OCI-LY7 (cell line): ENCODE measurements around the gene NLGN1. TPM values are rescaled to one million over a fixed set of nuclear protein-coding genes. Genes with fewer than 3 reads are reported as not detected.

Experiments
- BruUV-seq: library from RNA; stranded (reverse); fragments of 400-500 nt; replicated peaks from 2 replicates; lab custom pipeline; 2021; lab: Mats Ljungman, UMichigan
- CTCF ChIA-PET: fragments of 300-600 bp; sonication (Branson Sonifier 250); formaldehyde crosslinking; loops from one replicate; lab custom pipeline; 2022; ENCODE audit warnings: antibody characterized with exemption; ENCODE audit not compliant: unreplicated experiment; lab: Charles Lee
- POLR2A ChIA-PET: fragments of 300-600 bp; sonication (Branson Sonifier 250); formaldehyde crosslinking; loops from one replicate; lab custom pipeline; 2022; ENCODE audit warnings: antibody characterized with exemption; lab: Charles Lee
- DNase-seq: peaks from one replicate; pipeline ENCODE4 v3.0.0-alpha.2; 2015; ENCODE audit warnings: low spot score
- H2AFZ ChIP-seq: fragments of 200-600 bp; sonication (generic), shearing (Covaris generic); 2 replicates; pipeline ENCODE4 v1.6.1; 2014; ENCODE audit warnings: mild to moderate bottlenecking, antibody characterized with exemption, low read length, moderate library complexity
- H3K27ac ChIP-seq: fragments of 200-600 bp; sonication (generic); 2 replicates; pipeline ENCODE4 v1.5.1; 2014; ENCODE audit warnings: mixed run types, low read depth, mild to moderate bottlenecking, moderate library complexity, low read length, inconsistent platforms; ENCODE audit not compliant: poor library complexity, severe bottlenecking
- H3K36me3 ChIP-seq: fragments of 200-600 bp; sonication (generic); 2 replicates; pipeline ENCODE4 v1.6.1; 2014; ENCODE audit warnings: mild to moderate bottlenecking, antibody characterized with exemption, low read length, moderate library complexity, mixed read lengths; ENCODE audit not compliant: insufficient read depth
- H3K4me1 ChIP-seq: fragments of 200-600 bp; sonication (generic); 2 replicates; pipeline ENCODE4 v1.5.1; 2014; ENCODE audit warnings: mild to moderate bottlenecking, low read length; ENCODE audit not compliant: insufficient read depth, poor library complexity, severe bottlenecking
- H3K4me2 ChIP-seq: fragments of 200-600 bp; sonication (generic); 2 replicates; pipeline ENCODE4 v1.6.1; 2014; ENCODE audit warnings: mild to moderate bottlenecking, low read length
- H3K4me3 ChIP-seq: fragments of 200-600 bp; sonication (generic); 2 replicates; pipeline ENCODE4 v1.5.1; 2014; ENCODE audit warnings: mild to moderate bottlenecking, low read depth, low read length; ENCODE audit not compliant: poor library complexity, severe bottlenecking
- H3K79me2 ChIP-seq: fragments of 200-600 bp; sonication (generic); 2 replicates; pipeline ENCODE4 v1.6.1; 2016; ENCODE audit warnings: low read depth, mild to moderate bottlenecking, low read length, moderate library complexity, mixed read lengths; ENCODE audit not compliant: insufficient read depth
- H3K9me2 ChIP-seq: fragments of 200-600 bp; sonication (generic); 2 replicates; pipeline ENCODE4 v1.6.1; 2016; ENCODE audit warnings: mild to moderate bottlenecking, low read length, mixed read lengths; ENCODE audit not compliant: insufficient read depth
- H3K9me3 ChIP-seq: fragments of 200-600 bp; sonication (generic); 2 replicates; pipeline ENCODE4 v1.6.1; 2014; ENCODE audit warnings: mild to moderate bottlenecking, mixed run types, low read length, mixed read lengths
- H4K20me1 ChIP-seq: fragments of 200-600 bp; sonication (generic); 2 replicates; pipeline ENCODE4 v1.6.1; 2014; ENCODE audit warnings: mild to moderate bottlenecking, antibody characterized with exemption, low read length, moderate library complexity, mixed read lengths; ENCODE audit not compliant: insufficient read depth
- CTCF ChIP-seq: fragments of 200-600 bp; sonication (generic); conservative IDR thresholded peaks from 2 replicates; pipeline ENCODE4 v1.5.1; 2014; ENCODE audit warnings: mild to moderate bottlenecking, antibody characterized with exemption, low read length, moderate library complexity, mixed read lengths
- EZH2phosphoT487 ChIP-seq: fragments of 200-600 bp; sonication (generic); IDR thresholded peaks from 2 replicates; pipeline ENCODE4 v1.6.1; 2018; ENCODE audit warnings: low read depth, borderline replicate concordance, mild to moderate bottlenecking, mixed run types, antibody characterized with exemption, low read length, moderate library complexity, mixed read lengths
- intact Hi-C: fragments of 100-400 bp; cut with micrococcal nuclease; formaldehyde crosslinking; loops from one replicate; pipeline ENCODE4 v1.10.0; 2022; ENCODE audit not compliant: unreplicated experiment
- total RNA-seq, 2 experiments: library from RNA; depleted of rRNA in 1 of 2; stranded (reverse); fragments of >200 nt in 1 of 2; shearing (Covaris generic) in 1 of 2; gene quantifications; 2 replicates each; pipeline ENCODE4 v1.2.3, GENCODE V29; 2014 to 2022

Gene NLGN1
- total RNA-seq, 2 experiments from 2014 or later, result not detected

DNA sequence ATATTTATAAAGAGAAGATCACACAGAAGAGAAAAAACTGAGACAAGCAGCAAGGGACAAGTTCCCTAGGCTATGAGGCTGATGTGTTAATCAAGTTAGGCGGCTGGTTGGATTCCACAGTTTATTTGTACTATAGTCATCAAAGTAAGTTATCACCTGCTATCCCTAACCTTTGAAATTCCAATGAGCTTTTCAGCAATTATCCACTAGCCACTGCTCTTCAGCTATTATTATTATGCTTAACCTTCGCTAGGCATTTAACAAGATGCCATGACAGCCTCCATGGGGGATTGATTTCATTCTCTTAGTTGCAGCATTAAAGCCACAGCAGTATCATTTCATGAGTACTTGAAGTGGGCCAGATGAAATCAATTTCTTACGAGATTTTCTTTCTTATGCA, 762.1 kb downstream of the NLGN1 start:
- TF ChIP-seq CTCF (no peak), EZH2phosphoT487 (no peak)

GRCh38 chr3:174162550-174162949, 765.0 kb downstream of the NLGN1 start:
- BruUV-seq, result no TSS peak
- no peaks in the 10 kb centered on the region for H3K36me3 ChIP-seq
- no peaks in the 10 kb centered on the region; the same call in 1 of the 2 replicates for H3K9me2 ChIP-seq
- no peak for DNase-seq
- no peak for TF ChIP-seq CTCF
- no peak for TF ChIP-seq EZH2phosphoT487
- H3K9me3 ChIP-seq, result no peaks in the 10 kb centered on the region
- CTCF ChIA-PET, result no interaction called here
- no peak overlapping the region for H2AFZ ChIP-seq
- no peak overlapping the region for H3K4me2 ChIP-seq
- intact Hi-C loops, result no loop called here
- POLR2A ChIA-PET, result no interaction called here
- no peak overlapping the region for H3K27ac ChIP-seq
- H3K4me1 ChIP-seq, result no peaks in the 10 kb centered on the region
- H3K79me2 ChIP-seq, result no peaks in the 10 kb centered on the region
- no peak overlapping the region for H3K4me3 ChIP-seq
- no peaks in the 10 kb centered on the region for H4K20me1 ChIP-seq

More for the DNA sequence above, 762.1 kb downstream of the NLGN1 start:
- Histone ChIP-seq H3K27ac (no peak overlapping the region), H4K20me1 (no peaks in the 10 kb centered on the region), H3K9me3 (no peaks in the 10 kb centered on the region), H3K4me3 (no peak overlapping the region), H3K9me2 (no peaks in the 10 kb centered on the region), H2AFZ (no peak overlapping the region), H3K79me2 (no peaks in the 10 kb centered on the region), H3K4me2 (no peak overlapping the region), H3K36me3 (no peaks in the 10 kb centered on the region), H3K4me1 (no peaks in the 10 kb centered on the region)
- no TSS peak for BruUV-seq
- POLR2A ChIA-PET, result no interaction called here
- no peak for DNase-seq
- intact Hi-C loops, result no loop called here
- CTCF ChIA-PET, result no interaction called here

DNA sequence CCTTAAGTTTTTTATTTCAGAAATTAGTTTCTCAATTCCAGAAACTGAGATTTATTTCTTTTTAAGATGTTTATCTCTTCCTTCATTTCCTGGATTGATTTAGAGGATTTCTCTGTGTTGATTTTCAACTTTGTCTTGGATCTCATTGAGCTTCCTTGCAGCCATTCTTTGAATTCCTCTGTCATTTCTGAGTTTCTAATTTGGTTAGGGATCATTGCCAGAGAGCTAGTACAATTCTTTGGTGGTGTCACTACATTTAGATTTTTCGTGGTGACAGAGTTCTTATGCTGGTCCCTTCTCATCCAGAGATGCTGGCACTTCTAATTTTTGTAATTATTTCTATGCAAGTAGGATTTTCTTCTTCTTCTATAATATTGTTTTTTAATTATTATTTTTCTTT, 770.5 kb downstream of the NLGN1 start:
- Histone ChIP-seq H3K4me3 (no peak overlapping the region), H4K20me1 (no peaks in the 10 kb centered on the region), H3K4me1 (no peaks in the 10 kb centered on the region), H3K36me3 (no peaks in the 10 kb centered on the region), H2AFZ (no peak overlapping the region), H3K79me2 (no peaks in the 10 kb centered on the region), H3K9me3 (no peaks in the 10 kb centered on the region), H3K9me2 (no peaks in the 10 kb centered on the region; the same call in 1 of the 2 replicates), H3K4me2 (no peak overlapping the region), H3K27ac (no peak overlapping the region)
- no peak for DNase-seq
- TF ChIP-seq CTCF (no peak), EZH2phosphoT487 (no peak)
- no TSS peak for BruUV-seq
- POLR2A ChIA-PET, result interaction anchor here (0.7 kb wide), 1 partner anchor 111 kb away, joined by 3 read pairs; no protein-coding TSS in a partner anchor
- CTCF ChIA-PET, result no interaction called here
- intact Hi-C loops, result no loop called here
